H1 (cell line): ENCODE measurements around the gene TBCD. TPM values are rescaled to one million over a fixed set of nuclear protein-coding genes. Genes with fewer than 3 reads are reported as not detected.

Experiments used
- CTCF ChIA-PET: fragments of 300-600 bp; sonication (Branson Sonifier 250); formaldehyde crosslinking; loops from one replicate; lab custom pipeline; 2021; ENCODE audit not compliant: partially characterized antibody; lab: Charles Lee
- POLR2A ChIA-PET: fragments of 300-600 bp; sonication (Branson Sonifier 250); formaldehyde crosslinking; loops from one replicate; lab custom pipeline; 2021; ENCODE audit warnings: inconsistent platforms; ENCODE audit not compliant: partially characterized antibody; lab: Charles Lee
- DNase-seq, 2 experiments: peaks; one replicate each; pipeline versions ENCODE4 v3.0.0 to v3.0.0-alpha.2; 2010 to 2022; ENCODE audit warnings: low spot score in 2 of 2, low read depth in 1 of 2, mixed read lengths in 1 of 2
- FAIRE-seq: peaks from 2 replicates; lab custom pipeline; 2011; peaks lifted over from hg19 to GRCh38; lab: Jason Lieb, UNC
- H2AFZ ChIP-seq: 2 replicates; pipeline ENCODE4 v1.8.1; 2012; ENCODE audit warnings: low read length, inconsistent platforms
- H2AK5ac ChIP-seq: 2 replicates; pipeline ENCODE4 v1.6.1; 2013; ENCODE audit warnings: low read depth, low read length
- H2BK120ac ChIP-seq: replicated peaks from 2 replicates; pipeline ENCODE3; 2013; ENCODE audit warnings: low read depth, low read length, inconsistent platforms
- H2BK12ac ChIP-seq: 2 replicates; pipeline ENCODE4 v1.6.1; 2013; ENCODE audit warnings: low read depth, low read length
- H2BK15ac ChIP-seq: 2 replicates; pipeline ENCODE4 v1.6.1; 2013; ENCODE audit warnings: low read length
- H2BK20ac ChIP-seq: 2 replicates; pipeline ENCODE4 v1.6.1; 2013; ENCODE audit warnings: low read length
- H2BK5ac ChIP-seq: 2 replicates; pipeline ENCODE4 v1.6.1; 2013; ENCODE audit warnings: low read depth, low read length
- H3K14ac ChIP-seq: 2 replicates; pipeline ENCODE4 v1.6.1; 2013; ENCODE audit warnings: inconsistent platforms; ENCODE audit not compliant: insufficient read length
- H3K18ac ChIP-seq: 2 replicates; pipeline ENCODE4 v1.6.1; 2013; ENCODE audit warnings: low read length; ENCODE audit errors: extremely low read depth
- H3K23ac ChIP-seq: 2 replicates; pipeline ENCODE4 v1.6.1; 2013; ENCODE audit warnings: inconsistent platforms; ENCODE audit not compliant: insufficient read length
- H3K23me2 ChIP-seq: 2 replicates; pipeline ENCODE4 v1.6.1; 2013; ENCODE audit warnings: low read depth, low read length
- H3K27ac ChIP-seq: 2 replicates; pipeline ENCODE4 v1.6.1; 2011; ENCODE audit warnings: low read depth, low read length, inconsistent platforms
- H3K27me3 ChIP-seq, 4 experiments: replicated peaks in 1 of 4; 1 replicate in 1 of 4; 2 replicates in 3 of 4; pipeline versions ENCODE4 v1.6.1 to v1.8.1; 2011 to 2013; ENCODE audit warnings: low read length in 3 of 4, mild to moderate bottlenecking in 3 of 4, inconsistent platforms in 2 of 4, mixed read lengths in 2 of 4, moderate library complexity in 1 of 4; ENCODE audit not compliant: control insufficient read depth in 3 of 4, insufficient read depth in 3 of 4; ENCODE audit errors: extremely low read depth in 1 of 4
- H3K36me3 ChIP-seq, 4 experiments: 2 replicates each; pipeline versions ENCODE4 v1.6.1 to v1.8.1; 2011 to 2013; ENCODE audit warnings: mild to moderate bottlenecking in 4 of 4, low read length in 3 of 4, moderate library complexity in 2 of 4, control low read depth in 1 of 4, inconsistent platforms in 1 of 4; ENCODE audit not compliant: insufficient read depth in 4 of 4, control insufficient read depth in 2 of 4
- H3K4ac ChIP-seq: replicated peaks from 2 replicates; pipeline ENCODE3; 2013; ENCODE audit warnings: low read length, low read depth, mixed read lengths, inconsistent platforms; ENCODE audit not compliant: insufficient read length
- H3K4me1 ChIP-seq, 4 experiments: replicated peaks in 1 of 4; 1 replicate in 1 of 4; 2 replicates in 3 of 4; pipeline versions ENCODE4 v1.6.1 to v1.8.1; 2011 to 2013; ENCODE audit warnings: low read length in 3 of 4, inconsistent platforms in 2 of 4, mixed read lengths in 1 of 4; ENCODE audit not compliant: insufficient read depth in 4 of 4, control insufficient read depth in 3 of 4
- H3K4me2 ChIP-seq, 2 experiments: 2 replicates each; pipeline versions ENCODE4 v1.6.1 to v1.8.1; 2011 to 2013; ENCODE audit warnings: low read depth in 2 of 2, low read length in 2 of 2, control low read depth in 1 of 2, inconsistent platforms in 1 of 2, mild to moderate bottlenecking in 1 of 2; ENCODE audit not compliant: insufficient read depth in 1 of 2
- H3K4me3 ChIP-seq, 4 experiments: fragments of 200-600, 300-600 bp in 1 of 4; sonication (generic), shearing (Covaris generic), sonication (Bioruptor Twin) in 1 of 4; 2 replicates each; pipeline versions ENCODE4 v1.5.1 to v1.8.1; 2011 to 2016; ENCODE audit warnings: low read length in 4 of 4, low read depth in 3 of 4, control low read depth in 2 of 4, inconsistent platforms in 2 of 4, mild to moderate bottlenecking in 2 of 4, mixed read lengths in 1 of 4, moderate library complexity in 1 of 4; ENCODE audit not compliant: insufficient read depth in 2 of 4; ENCODE audit errors: extremely low read depth in 1 of 4
- H3K56ac ChIP-seq: replicated peaks from 2 replicates; pipeline ENCODE3; 2013; ENCODE audit warnings: low read depth, mild to moderate bottlenecking, mixed read lengths, low read length, inconsistent platforms; ENCODE audit not compliant: insufficient read length
- H3K79me1 ChIP-seq: 2 replicates; pipeline ENCODE4 v1.6.1; 2013; ENCODE audit warnings: low read depth, low read length, control low read depth
- H3K79me2 ChIP-seq, 2 experiments: 2 replicates each; pipeline versions ENCODE4 v1.6.1 to v1.8.1; 2012 to 2013; ENCODE audit warnings: low read length in 2 of 2, mild to moderate bottlenecking in 2 of 2, inconsistent platforms in 1 of 2; ENCODE audit not compliant: insufficient read depth in 2 of 2, control insufficient read depth in 1 of 2
- H3K9ac ChIP-seq, 4 experiments: replicated peaks in 1 of 4; 1 replicate in 1 of 4; 2 replicates in 3 of 4; pipeline versions ENCODE4 v1.6.1 to v1.8.1; 2011 to 2013; ENCODE audit warnings: low read depth in 3 of 4, low read length in 3 of 4, control low read depth in 2 of 4, mild to moderate bottlenecking in 2 of 4, moderate library complexity in 2 of 4, inconsistent platforms in 1 of 4; ENCODE audit errors: extremely low read depth in 1 of 4
- H3K9me3 ChIP-seq, 2 experiments: 2 replicates each; pipeline versions ENCODE4 v1.6.1 to v1.8.1; 2012 to 2013; ENCODE audit warnings: mild to moderate bottlenecking in 2 of 2, moderate library complexity in 2 of 2, control low read depth in 1 of 2, inconsistent platforms in 1 of 2, low read depth in 1 of 2, low read length in 1 of 2, mixed read lengths in 1 of 2; ENCODE audit not compliant: insufficient read depth in 2 of 2
- H4K20me1 ChIP-seq, 2 experiments: replicated peaks in 1 of 2; 2 replicates each; pipeline versions ENCODE3 to v1.8.1; 2011 to 2013; ENCODE audit warnings: inconsistent platforms in 2 of 2, low read length in 2 of 2, mild to moderate bottlenecking in 1 of 2; ENCODE audit not compliant: insufficient read depth in 2 of 2, control insufficient read depth in 1 of 2
- H4K5ac ChIP-seq: 2 replicates; pipeline ENCODE4 v1.6.1; 2013; ENCODE audit warnings: low read length, low read depth, mixed read lengths, inconsistent platforms; ENCODE audit not compliant: insufficient read length
- H4K8ac ChIP-seq: 2 replicates; pipeline ENCODE4 v1.8.0; 2013; ENCODE audit warnings: mild to moderate bottlenecking, moderate library complexity, low read length, inconsistent platforms; ENCODE audit not compliant: insufficient read depth; ENCODE audit errors: extremely low read depth
- H4K91ac ChIP-seq: replicated peaks from 2 replicates; pipeline ENCODE3; 2013; ENCODE audit warnings: low read length, mixed read lengths, inconsistent platforms; ENCODE audit not compliant: insufficient read length
- ATF3 ChIP-seq: IDR thresholded peaks from 2 replicates; pipeline ENCODE4 v1.6.1; 2011; ENCODE audit warnings: low read depth, mild to moderate bottlenecking, low read length; ENCODE audit not compliant: insufficient read depth
- PHF8 ChIP-seq: fragments of 200-600 bp; sonication (generic); conservative IDR thresholded peaks from 2 replicates; pipeline ENCODE4 v1.7.1; 2012; ENCODE audit warnings: low read depth, mild to moderate bottlenecking, inconsistent platforms, low read length, moderate library complexity
- WGBS, 2 experiments: shearing (Covaris generic) in 1 of 2; methylation state at CpG; one replicate each; pipeline versions ENCODE4 v1.1.6 to v1.1.7; 2013 to 2015; ENCODE audit warnings: low lambda C conversion rate in 2 of 2, mixed read lengths in 2 of 2, inconsistent platforms in 1 of 2, low coverage in 1 of 2, missing lambda C conversion rate in 1 of 2; ENCODE audit not compliant: insufficient replicate concordance in 2 of 2, insufficient coverage in 1 of 2, insufficient read length in 1 of 2; ENCODE audit errors: extremely low coverage in 1 of 2, missing lambda C conversion rate in 1 of 2; 5-methylcytosine and 5-hydroxymethylcytosine counted together
- polyA plus RNA-seq, 7 experiments: library from polyadenylated mRNA; depleted of rRNA in 3 of 7; stranded (reverse) in 5 of 7; unstranded in 2 of 7; fragments of >200 nt in 5 of 7; fragments of 200-250 nt in 2 of 7; gene quantifications; 1 replicate in 5 of 7; 2 replicates in 1 of 7; 4 replicates in 1 of 7; pipeline versions ENCODE4 v1.2.1 to v1.2.3, GENCODE V29; 2011 to 2013; ENCODE audit warnings: missing spikeins in 2 of 7, mixed read lengths in 2 of 7
- total RNA-seq: library from RNA; stranded (reverse); fragmentation: NEBNext Ultra II Directional; extraction: Animal tissue kit (Norgen Biotek cat#: 25700); gene quantifications from 2 replicates; pipeline ENCODE4 v1.2.1, GENCODE V29; 2021

Gene TBCD
- total and polyA plus RNA-seq, 2 of the 8 experiments (the other 6 are each of a cell fraction or from before 2014, with no cell fraction given) = 118 to 162 TPM

- CTCF ChIA-PET = interaction anchor here (0.9 to 4.1 kb wide), 3 partner anchors 16 to 111 kb away, joined by 3 to 17 read pairs (median 5); no protein-coding TSS in a partner anchor
- Histone ChIP-seq H3K23me2 (no peaks in the 10 kb centered on the region), H3K4me2 (no peak overlapping the region), H3K27ac (no peak overlapping the region), H3K9ac (no peak overlapping the region), H2BK12ac (no peak overlapping the region), H3K79me2 (peaks cover 0 to 19% of the 10 kb centered on the region in 2 experiments; a peak in 2 of 4 replicates), H3K23ac (no peak overlapping the region), H3K4me3 (no peak overlapping the region), H3K14ac (no peak overlapping the region), H3K27me3 (no peaks in the 10 kb centered on the region), H3K4me1 (no peaks in the 10 kb centered on the region; a peak in 1 of 7 replicates), H4K8ac (peak overlapping the region; percentile 46; the same call in 1 of the 2 replicates), H2BK20ac (no peak overlapping the region), H3K4ac (no peak overlapping the region), H4K5ac (no peak overlapping the region), H3K9me3 (peaks cover 2 to 3% of the 10 kb centered on the region in 2 experiments; a peak in 3 of 4 replicates), H3K56ac (no peak overlapping the region), H3K36me3 (peaks cover 4 to 28% (median 12%) of the 10 kb centered on the region in 4 experiments; a peak in 6 of 8 replicates), H4K91ac (no peak overlapping the region), H2AK5ac (no peak overlapping the region), H2BK15ac (no peak overlapping the region), H2AFZ (no peak overlapping the region), H3K18ac (no peak overlapping the region), H2BK120ac (no peak overlapping the region), H4K20me1 (peaks cover 3 to 5% of the 10 kb centered on the region in 2 experiments), H2BK5ac (no peak overlapping the region), H3K79me1 (peaks cover 7% of the 10 kb centered on the region)
- FAIRE-seq = no peak
- POLR2A ChIA-PET = no interaction called here
- no peak for DNase-seq
- WGBS, 2 experiments = 94% methylated on average over 15 of the region's 21 CpGs; no CpG with 5 or more reads in 1 of the 2 experiments
- TF ChIP-seq ATF3 (no peak), PHF8 (no peak)
Measured at GRCh38 chr17:82806645-82807044, 54.8 kb downstream of the TBCD start.
